GM15510 (cell line): ENCODE results near the gene CHN2.

ENCODE experiments used
- POLR2A ChIP-seq: IDR thresholded peaks from 3 replicates; pipeline ENCODE4 v1.6.1; 2011; ENCODE audit warnings: borderline replicate concordance; ENCODE audit not compliant: insufficient read length; ENCODE audit errors: extremely low read depth

CHN2 gene

DNA sequence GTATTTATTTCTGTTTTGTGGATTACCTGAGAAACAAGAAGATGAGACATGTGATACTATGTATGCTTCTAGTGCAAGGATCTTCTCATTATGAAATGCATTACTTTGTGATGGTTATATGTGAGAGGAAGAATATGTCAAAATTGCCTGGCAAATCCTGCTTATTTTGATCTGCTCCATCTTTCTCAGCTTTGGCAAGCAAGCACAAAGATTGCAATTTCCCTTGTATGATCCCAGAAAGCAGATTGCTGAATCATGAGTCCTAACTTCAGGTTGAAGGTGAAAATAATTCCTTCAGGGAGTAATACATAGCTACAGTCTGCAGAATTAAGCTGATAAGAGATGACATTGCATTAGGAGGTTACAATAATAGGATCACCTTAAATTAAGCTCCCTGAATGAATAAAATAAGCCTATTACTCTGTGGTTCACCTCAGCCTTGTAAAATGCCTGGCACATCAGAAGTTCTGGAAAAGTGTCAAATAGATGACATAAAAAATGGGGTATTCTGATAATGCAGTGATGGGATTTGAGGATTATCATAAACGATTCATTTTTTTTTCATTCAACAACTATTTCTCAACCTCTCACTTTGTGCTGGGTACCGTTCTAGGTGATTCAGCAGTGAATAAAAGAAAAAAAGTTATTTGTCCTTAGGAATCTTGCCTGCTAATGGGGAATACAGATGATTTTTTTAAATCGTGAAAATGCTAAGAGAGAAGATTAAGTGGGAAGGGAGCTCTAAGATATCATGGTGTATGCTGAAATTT lies 120.7 kb downstream of the CHN2 start:
- TF ChIP-seq POLR2A = no peak

DNA sequence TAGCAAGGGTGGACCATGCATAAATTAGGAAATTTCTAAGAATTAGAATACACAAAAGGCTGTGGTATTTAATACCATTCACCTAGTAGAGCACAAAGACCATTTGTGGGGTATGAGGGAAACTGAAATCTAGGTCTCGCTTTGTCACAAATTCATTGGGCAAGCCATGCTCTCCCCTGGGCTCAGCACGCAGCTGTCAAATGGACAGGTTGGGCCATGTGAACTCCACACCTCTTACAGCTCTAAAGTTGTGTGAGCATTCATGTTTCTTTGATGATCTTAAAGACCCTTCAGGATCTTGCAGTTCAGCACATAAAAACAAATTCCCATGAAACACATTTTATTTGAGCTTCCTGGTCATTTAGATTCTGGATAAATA lies 121.3 kb downstream of the CHN2 start:
- TF ChIP-seq POLR2A = no peak

DNA sequence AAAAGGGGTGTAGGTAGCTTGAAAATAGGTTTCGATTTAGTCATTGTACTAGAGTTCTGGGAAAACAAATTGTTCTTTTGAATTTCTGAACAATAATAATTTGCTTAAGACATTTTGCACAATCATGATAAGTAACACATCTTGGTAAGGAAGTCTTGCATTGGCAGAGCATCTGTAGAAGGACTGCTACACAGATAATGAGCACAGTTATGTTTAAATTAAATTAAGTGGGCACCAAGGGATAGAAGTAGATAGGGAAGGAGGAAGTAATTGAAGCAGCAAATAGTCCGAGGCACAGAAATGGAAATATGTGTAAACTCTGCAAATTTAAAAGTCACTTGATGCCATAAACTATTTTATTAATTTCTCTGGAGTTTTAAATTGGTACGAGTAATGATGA lies 122.4 kb downstream of the CHN2 start:
- no peak for TF ChIP-seq POLR2A

DNA sequence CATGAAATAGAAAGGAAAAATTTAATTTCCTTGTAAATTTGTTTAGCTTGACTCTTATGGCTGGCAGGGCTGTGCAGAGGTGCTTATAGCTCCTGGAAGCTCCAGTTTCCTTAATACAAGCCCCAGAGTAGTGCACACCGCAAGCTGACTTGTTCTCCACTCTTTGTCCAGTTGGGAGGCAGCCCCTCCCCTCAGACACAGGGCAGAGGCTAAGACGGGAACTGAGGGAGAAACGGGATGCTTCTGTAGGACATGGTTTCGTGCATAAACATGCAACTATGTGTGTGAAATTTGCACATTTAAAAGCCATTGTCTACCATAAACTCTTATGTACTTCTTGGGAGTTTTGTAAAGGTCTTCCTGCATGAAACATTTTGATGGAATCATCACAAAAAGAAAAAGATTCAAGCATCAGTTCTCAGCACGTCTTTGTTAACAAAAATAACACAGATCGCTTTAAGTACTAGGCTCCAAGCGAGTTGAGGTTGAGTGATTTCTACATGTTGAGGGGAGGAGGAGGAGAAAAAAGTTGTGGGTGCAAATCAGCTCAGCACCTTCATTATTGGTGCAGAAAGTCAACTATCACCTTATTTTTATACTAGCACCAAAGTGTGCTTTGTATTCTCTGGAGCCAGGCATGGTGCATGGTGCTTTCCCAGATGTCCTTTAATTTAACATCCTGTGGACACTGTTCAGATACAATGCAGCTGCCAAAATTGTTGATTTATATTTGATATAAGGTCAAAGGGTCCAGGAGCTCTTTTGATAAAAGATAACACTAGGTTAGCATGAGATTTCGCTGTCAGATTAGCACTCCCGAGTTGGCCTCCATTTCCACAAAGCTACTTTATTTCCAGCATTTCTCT lies 124.5 kb downstream of the CHN2 start:
- TF ChIP-seq POLR2A = no peak

DNA sequence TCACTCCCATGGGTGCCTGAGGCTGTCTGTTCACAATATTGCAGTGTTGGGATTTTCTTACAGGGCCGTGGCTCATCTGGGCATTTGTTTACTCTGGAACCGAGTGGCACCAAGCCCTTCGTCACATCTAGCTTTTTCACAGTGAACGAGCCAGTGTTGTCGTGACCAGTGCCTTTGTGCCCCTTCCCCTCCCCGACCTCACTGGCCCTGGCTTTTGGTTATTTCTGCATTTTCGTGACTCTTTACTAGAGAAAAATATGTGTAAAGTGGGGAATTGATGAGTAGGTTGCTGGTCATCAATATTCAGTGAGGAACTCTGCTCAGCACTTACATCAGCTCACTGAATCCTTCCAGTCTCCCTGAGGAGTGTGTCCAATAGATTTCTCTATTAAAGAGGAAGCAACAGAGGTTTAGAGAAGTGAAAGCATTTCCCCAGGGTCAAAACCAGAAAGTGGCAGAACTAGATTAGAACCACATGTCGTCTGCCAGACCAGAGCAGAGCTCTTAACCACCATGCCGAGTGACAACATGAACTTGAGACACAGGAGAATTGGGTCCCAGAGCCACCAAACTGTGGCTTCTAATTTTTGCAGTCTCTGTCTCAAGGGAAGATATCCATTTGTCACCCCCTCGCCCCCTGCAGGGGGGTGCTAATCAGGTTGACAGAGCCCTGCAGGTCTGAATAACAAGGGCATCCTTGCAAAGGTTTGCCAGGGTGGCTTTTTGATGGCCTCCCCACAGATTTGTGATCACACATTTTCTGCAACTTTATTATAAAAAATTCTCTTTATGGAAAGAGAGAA lies 125.3 kb downstream of the CHN2 start:
- TF ChIP-seq POLR2A = no peak

DNA sequence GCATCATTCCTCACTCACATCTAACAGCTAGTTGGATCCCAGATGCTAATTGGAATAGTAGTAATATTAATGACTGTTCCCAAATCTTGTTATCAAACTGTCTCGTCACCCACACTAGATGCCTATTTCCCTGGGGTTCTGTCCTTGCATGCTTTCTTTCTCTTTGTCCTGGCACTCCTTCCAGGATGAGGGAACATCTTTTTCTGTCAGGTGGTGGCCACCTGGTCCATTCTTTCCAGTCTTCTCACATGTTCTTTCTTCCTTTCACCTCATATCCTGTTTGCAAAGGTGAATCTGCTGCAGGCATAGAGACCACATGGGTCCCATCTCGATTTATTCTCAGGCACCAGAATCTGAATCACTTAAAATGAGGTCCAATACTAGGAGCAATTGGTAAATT lies 126.0 kb downstream of the CHN2 start:
- no peak for TF ChIP-seq POLR2A

DNA sequence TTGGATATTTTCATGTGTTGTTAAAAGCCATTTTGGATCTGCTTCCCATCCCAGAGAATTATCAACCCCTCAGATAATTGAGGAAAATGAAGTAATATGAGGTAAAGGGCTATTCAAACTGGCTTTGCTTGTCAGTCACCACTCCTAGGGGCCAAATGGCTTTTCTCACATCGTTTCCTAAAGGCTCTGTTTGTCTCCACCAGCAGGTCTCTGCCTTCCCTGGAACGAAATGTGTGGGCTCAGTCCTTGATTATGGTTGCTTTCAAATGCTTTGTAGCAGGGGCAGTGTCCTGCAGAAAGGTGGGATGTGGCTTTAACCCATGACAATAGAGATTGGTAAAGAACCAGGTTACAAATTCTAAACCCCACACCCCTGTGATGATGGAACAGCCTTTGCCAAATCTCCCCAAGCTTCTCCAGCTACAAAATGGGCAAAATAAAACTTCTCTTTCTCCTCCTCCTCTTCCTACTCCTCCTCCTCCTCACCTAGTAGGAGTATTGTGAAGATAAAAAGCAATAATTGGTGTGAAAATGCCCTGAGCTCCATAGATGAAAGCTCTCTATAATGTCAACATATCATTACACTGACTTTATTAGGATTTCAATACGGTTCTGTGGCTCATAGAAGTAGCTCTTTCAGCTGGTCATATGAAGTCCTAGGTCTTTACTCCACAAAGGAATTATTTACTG lies 127.6 kb downstream of the CHN2 start:
- no peak for TF ChIP-seq POLR2A

DNA sequence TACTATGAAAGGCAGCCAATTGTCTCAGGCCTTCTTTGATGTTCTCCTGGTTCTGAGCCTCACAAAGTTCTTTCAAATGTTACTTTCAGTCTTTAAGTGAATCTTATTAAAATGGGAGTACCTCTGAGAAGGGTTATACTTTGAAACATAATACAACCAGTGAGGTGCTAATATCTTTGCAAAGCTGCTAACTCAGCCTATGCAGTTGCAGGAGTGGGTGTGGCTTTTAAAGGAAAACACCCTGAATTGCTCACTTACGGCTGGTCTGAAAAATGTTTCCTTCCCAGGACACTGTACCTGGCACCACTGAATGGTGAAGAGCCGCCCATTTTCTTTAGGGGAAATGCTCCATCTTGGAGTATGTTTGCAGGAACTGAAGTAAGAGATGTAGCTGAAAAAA lies 130.9 kb downstream of the CHN2 start:
- TF ChIP-seq POLR2A = no peak

DNA sequence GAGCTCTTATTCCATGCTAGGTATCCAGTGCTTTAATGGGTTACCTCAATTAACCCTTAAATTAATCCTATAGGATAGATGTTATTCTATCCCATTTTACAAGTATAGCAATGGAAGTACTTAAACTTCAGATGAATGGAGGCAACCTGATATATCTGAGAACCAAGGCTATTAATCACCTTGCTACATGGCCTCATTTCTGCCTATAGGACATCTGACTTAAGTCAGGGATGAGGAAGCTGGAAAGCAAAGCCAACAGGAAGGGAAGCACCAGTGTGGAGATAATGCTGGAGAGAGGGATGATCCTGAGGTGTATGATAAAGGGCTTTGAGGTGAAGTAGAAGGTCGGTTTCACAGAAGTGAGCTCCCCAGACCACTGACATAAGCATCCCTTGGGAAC lies 132.3 kb downstream of the CHN2 start:
- TF ChIP-seq POLR2A = no peak

DNA sequence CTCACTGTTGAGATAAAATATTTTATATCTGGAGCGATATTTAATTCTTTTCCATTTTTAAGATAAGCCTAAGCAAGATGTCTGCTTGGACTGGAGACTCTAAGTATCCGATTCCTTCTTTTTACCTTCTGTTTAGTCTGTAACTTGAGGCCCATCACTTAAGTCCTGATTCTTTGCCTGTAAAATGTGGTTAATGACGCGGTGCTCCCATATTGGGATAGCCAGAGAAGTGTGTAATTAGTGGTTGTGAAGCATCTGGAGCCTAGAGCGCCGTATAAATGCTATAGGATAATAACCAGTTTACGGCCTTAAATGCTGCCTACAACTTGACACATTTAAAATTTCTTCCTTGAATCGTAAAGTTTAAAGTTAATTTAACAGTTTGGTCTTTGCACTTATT lies 132.9 kb downstream of the CHN2 start:
- no peak for TF ChIP-seq POLR2A

DNA sequence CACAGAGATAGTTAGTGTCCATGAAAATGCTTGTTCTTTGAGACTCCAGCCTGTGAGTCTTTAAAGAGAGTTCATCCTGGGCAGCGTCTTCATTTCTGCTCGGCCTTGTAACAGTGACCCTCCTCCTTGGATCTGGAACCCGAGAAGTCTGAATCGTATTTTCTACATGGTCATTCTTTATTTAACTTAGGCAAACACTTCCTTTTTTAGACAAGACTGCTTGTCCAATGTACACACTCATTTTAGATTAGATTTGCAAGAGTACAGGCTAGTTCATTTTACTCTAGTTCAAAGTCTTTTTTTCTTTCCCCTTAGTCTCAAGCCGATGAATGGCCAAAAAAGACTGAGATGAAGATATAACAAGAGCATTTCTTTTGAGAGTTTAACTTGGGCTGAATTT lies 133.5 kb downstream of the CHN2 start:
- no peak for TF ChIP-seq POLR2A

DNA sequence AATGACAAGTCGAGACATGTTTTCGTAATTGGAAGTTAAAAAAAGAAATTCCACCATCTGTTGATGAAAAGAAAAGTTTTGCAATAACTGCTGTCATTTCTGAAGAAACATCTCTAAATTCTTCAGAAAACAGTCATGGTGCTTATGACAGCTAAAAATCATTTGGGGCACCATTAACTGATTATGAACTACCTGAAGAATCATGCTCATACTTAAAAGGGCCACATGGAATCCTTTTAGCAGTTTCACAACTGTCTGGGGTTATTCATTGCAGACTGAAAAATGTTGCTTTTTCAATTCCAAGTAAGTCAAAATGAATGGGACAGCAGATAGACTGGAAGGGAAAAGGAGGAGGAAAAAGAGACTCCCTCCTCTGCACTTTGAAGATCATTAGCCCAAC lies 134.2 kb downstream of the CHN2 start:
- no peak for TF ChIP-seq POLR2A

DNA sequence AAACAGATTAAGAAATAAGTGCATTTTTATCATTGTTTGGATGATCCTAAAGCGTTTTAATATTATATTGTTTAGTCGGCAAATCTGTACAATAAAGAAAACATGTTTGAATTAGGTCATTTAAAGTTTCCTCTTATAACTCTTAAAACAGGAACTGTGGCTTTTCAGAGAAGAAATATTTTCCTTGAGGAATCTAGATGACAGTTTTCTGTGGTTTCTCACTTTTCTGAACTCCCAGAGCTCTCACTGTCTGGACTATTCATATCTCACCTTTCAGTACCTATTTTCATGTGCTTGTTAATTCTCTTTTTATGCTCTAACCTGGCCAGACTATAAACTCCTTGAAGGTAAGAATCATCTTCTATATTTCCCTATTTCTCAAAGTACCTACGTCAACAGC lies 135.1 kb downstream of the CHN2 start:
- TF ChIP-seq POLR2A = no peak

DNA sequence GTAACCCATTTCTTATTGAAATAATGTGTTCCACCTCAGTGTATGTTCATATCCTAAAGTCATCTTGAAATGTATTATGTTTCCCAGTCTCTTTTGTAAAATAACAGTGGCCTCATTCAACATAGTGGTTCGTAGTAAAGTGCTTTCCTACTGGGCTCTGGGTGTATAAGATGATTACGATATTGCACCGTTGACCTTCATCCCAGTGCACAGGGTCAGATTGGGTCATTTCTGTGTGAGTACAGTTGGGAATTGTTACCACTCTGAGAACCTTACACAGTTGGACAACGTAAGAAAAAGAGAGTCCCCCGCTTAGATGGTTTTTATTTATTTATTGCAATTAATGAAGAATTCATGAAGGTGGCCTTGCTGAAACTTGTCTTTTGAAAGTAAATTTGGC lies 135.6 kb downstream of the CHN2 start:
- TF ChIP-seq POLR2A = no peak

DNA sequence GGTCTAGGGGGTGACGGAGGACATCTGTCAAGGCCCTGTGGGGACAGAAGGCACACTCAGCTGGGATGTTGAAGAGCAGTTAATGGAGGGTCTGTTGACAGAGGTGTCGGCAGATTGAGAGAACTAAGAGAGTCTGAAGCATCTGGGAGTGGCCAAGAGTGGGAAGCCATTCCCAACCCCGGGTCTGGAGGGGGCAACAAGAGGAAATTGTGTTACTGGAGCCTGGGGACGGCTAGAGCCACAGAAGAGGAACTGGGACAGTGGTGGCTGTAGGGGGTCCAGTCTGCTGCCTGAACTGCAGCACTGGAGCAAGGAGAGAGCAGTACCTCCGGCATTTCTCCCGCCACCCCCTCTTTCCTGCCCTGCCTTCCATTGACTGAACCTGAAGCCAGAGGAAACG lies 136.6 kb downstream of the CHN2 start:
- TF ChIP-seq POLR2A = no peak
